Adipose tissue (tissue), 3 donors: ENCODE data around the gene EME2. TPM values are rescaled to one million over a fixed set of nuclear protein-coding genes. Genes with fewer than 3 reads are reported as not detected.
A peak's percentile ranks its signal among the peaks of the same experiment; 100 is the strongest.

Source experiments
- H3K27ac ChIP-seq: one replicate; pipeline ENCODE4 v1.5.1; 2013; ENCODE audit warnings: low read depth, low read length
- WGBS, 3 donors: extraction: QIAGEN DNeasy Blood & Tissue Kit; methylation state at CpG; one replicate each; pipeline ENCODE4 v1.1.7; 2013; 5-methylcytosine and 5-hydroxymethylcytosine counted together
- polyA plus RNA-seq, 3 donors: library from polyadenylated mRNA; stranded (reverse); fragments of 200-250 nt; gene quantifications; one replicate each; pipeline ENCODE4 v1.2.3, GENCODE V29; 2013
- donor health status: healthy with polysubstance abuse.
- donor health status: Bipolar disorder and iron deficiency.
- donor health status: healthy.

EME2 gene
- polyA plus RNA-seq, 3 donors = 4.6 to 8.0 (median 7.7) TPM

DNA sequence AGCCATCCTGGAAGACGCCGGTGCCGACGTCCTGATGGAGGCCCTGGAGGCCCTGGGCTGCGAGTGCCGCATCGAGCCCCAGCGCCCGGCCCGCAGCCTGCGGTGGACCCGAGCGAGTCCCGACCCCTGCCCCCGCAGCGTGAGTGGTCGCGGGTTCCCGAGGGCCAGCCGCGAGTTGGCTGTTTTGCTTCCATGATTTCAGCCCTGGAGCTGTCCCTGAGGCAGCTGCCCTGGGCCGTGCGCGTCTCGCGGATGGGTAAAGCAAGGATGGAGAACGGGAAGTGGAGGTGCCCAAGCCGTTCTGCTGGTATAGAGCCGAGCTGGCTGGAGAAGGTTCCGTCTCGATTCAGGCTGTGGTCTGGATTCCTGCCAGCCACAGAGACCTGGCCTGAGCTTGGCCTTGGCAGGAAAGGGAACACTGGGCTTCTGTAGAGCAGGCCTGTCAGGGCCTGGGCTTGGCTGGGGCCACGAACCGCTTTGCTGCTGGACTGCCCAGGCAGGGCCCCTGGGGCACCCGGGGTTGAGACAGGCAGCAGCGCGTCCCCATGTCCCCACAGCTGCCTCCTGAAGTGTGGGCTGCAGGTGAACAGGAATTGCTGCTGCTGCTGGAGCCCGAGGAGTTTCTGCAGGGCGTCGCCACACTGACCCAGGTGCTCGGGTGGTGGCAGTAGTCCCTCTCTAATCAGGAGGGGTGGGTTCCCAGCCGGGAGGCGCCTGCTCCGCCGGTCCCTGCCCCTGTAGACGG, 1.3 kb downstream of the EME2 start:
- no peak overlapping the region for H3K27ac ChIP-seq
- WGBS, 3 donors = 11 to 15% (median 13%) methylated on average over 45 of the region's 45 CpGs

- WGBS, 3 donors = 72 to 91% (median 89%) methylated on average over 7 of the region's 7 CpGs
- no peak overlapping the region for H3K27ac ChIP-seq
These were observed 1.8 kb downstream of the EME2 start for GRCh38 chr16:1774448-1774780.

DNA sequence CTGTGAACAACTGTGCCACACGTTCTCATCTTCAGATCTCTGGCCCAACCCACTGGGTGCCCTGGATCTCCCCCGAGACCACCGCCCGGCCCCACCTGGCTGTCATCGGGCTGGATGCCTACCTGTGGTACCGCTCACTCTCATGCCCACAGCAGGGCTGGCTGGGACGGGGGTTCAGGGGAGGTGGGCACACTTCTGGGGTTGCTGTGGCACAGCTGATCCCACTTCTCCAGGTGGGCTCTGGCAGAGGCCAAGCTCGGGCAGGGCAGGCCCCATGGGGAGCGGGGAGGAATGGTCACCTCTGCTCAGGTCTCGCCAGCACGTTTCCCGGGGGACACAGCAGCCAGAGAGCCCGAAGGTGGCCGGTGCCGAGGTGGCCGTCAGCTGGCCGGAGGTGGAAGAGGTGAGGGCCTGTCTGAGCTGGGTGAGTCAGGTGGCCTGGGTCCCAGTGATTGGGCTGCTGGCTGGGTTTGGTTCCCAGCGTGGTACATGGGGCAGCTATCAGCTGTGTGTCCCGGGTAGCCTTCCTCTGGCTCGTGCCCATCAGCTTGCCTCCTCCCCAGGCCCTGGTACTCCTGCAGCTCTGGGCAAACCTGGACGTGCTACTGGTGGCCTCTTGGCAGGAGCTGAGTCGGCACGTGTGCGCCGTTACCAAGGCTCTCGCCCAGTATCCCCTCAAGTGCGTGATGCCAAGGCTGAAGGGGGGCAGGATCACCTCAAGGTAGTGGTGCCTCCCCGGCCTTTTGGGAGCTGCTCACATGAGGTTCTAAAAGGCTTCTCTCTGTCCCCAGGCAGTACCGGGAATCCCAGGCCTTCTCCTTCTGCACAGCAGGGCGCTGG, 2.6 kb downstream of the EME2 start:
- no peak overlapping the region for H3K27ac ChIP-seq
- WGBS, 3 donors = 88 to 93% (median 90%) methylated on average over 29 to 30 of the region's 30 CpGs

GRCh38 chr16:1775846-1776671, 3.4 kb downstream of the EME2 start:
- 82 to 83% (median 82%) methylated on average over 23 to 28 of the region's 28 CpGs for WGBS, 3 donors
- no peak overlapping the region for H3K27ac ChIP-seq

GRCh38 chr16:1776672-1776955, 4.0 kb downstream of the EME2 start:
- WGBS, 3 donors = 82 to 90% (median 82%) methylated on average over 13 of the region's 13 CpGs
- H3K27ac ChIP-seq = no peak overlapping the region

GRCh38 chr16:1776991-1777374, 4.4 kb downstream of the EME2 start:
- H3K27ac ChIP-seq = no peak overlapping the region
- 90 to 93% (median 91%) methylated on average over 19 to 22 of the region's 22 CpGs for WGBS, 3 donors

DNA sequence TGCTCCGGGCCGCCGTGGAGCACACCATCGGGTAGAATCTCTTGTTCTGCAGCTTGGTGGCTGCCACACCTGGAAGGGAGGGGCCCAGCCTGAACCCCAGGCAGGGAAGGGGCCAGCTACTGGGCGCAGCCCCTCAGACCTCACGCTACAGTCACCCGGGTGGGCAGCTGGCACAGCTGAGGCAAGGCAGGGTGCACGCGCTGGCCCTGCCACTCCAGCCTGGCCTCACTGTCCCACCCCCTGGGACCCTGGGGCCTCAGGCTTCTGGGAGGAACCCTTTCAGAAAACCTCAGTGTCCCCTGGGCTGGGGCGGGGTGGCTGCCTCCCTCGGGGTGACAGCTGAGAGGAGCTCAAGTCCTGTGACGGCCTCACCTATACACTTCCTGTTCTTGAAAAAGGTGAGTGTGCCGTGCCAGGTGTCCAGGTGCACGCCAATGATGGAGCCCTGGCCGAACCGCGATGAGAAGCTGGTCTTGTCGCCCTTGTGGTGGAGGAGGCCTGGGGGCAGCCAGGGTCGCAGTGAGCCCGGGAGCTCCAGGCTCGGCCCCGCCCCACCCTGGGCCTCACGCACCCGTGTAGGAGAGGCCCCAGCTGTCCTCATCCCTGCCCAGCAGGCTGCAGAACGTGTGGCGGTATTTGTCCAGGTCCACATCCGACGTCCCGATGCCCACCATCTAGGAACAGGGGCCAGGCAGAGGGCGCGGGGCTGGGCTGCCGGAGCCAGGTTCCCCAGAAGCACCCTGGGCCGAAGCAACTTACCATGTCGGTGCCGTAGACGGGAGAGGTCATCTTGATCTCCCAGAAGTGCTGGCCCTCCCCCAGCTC, 5.0 kb downstream of the EME2 start:
- no peak overlapping the region for H3K27ac ChIP-seq
- 81 to 84% (median 83%) methylated on average over 33 to 36 of the region's 36 CpGs for WGBS, 3 donors

- WGBS, 3 donors = 83 to 87% (median 86%) methylated on average over 32 to 34 of the region's 34 CpGs
- H3K27ac ChIP-seq = no peak overlapping the region
These were observed 5.9 kb downstream of the EME2 start for GRCh38 chr16:1778200-1779179.

- no peak overlapping the region for H3K27ac ChIP-seq
- WGBS, 3 donors = 83 to 90% (median 89%) methylated on average over 8 of the region's 8 CpGs
These were observed 6.7 kb downstream of the EME2 start for GRCh38 chr16:1779234-1779701.

- WGBS, 3 donors = 80 to 85% (median 83%) methylated on average over 27 of the region's 27 CpGs
- H3K27ac ChIP-seq = no peak overlapping the region
These were observed 7.4 kb downstream of the EME2 start for GRCh38 chr16:1779741-1780676.

DNA sequence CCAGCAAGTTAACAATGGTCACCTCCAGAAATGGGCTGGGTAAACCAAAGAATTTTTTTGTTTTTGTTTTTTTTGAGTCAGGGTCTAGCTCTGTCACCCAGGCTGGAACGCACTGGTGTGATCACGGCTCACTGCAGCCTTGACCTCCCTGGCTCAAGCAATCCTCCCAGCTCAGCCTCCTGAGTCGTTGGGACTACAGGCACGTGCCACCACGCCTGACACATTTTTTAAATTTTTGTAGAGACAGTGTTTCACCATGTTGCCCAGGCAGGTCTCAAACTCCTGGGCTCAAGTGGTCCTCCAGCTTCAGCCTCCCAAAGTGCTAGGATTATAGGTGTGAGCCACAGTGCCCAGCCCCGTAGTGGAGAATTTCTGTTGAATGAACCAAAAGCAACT, 8.1 kb downstream of the EME2 start:
- no peak overlapping the region for H3K27ac ChIP-seq
- 76 to 89% (median 88%) methylated on average over 6 of the region's 6 CpGs for WGBS, 3 donors

DNA sequence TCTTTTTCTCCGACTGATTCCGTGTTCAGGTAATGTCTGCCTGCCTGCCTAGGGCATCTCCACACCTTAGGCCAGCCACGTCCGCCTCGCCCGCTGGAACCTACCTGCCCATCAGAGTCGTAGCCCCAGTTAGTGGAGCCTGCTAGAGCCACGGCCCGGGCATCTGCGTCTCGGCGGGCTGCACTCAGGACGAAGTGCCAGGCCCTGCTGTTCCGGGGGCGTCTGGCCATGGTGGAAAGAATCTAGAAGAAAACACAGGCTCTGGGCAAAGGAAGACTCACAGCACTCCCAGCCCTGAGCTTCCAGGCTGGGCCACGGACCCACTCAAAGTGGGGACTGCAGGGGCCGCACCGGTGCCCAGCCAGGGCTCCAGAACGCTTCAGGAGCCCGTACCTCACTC, 8.6 kb downstream of the EME2 start:
- no peak overlapping the region for H3K27ac ChIP-seq
- 55 to 71% (median 69%) methylated on average over 19 to 20 of the region's 20 CpGs for WGBS, 3 donors

GRCh38 chr16:1781758-1782407, 9.3 kb downstream of the EME2 start:
- WGBS, 3 donors = 1% methylated on average over 55 to 70 of the region's 70 CpGs
- H3K27ac ChIP-seq = no peak overlapping the region

DNA sequence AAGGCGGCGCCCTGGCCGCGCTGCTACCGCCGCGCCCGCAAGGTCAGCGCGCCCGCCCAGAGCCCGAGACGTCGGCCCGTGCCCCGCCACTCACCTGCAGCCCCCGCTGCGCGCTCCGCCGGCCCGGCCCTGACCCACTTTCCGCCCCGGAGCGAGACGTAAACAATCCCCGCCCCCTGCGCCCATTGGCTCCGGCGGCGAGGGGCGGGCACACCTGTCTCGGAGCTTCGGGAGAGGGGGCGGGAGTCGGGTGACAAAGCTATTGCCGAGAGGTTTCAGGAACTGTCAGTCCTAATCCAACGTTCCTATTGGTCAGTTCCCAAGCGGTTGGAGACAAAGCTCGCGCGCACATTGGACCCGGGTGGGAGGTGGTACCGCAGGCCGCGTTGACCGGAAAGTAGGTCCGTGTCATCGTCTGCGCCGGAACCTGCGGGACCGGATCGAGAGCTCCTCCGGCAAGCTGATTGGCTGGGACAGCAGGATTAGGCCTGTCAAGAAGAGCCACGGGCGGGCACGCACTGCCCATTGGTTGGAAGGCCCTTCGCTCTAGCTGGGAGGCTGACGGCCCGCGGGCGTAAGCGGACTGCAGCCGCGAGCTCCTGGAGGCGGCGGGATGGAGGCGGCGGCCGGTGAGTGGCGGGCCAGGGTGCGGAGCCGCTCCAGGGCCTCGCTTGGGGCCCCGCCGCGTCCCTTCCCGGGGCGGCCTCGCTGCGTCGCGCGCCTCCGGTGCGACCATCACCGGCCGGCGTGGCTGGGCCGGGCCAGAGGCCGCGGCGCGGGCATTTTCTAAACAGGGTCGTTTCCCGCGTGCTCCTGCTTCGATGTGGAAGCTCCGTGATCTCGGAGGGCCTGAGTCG, 10.0 kb downstream of the EME2 start, which contains the start of the genes NUBP2 and SPSB3:
Gene NUBP2 (plus strand): TSS at position 553 of the 857 bp plus-strand sequence. CDS start 61 bp downstream, at position 614.
Gene SPSB3 (minus strand): TSS at position 164 of the 857 bp plus-strand sequence. CDS start 1,088 bp downstream, outside the sequence.
- 0% methylated on average over 78 to 102 of the region's 102 CpGs for WGBS, 3 donors
- peak within 1 kb of the TSS; percentile 70 for H3K27ac ChIP-seq
